Measurements from ENCODE around the gene RAPSN. TPM values are rescaled to one million over a fixed set of nuclear protein-coding genes. Genes with fewer than 3 reads are reported as not detected.

RAPSN gene
- total and polyA plus RNA-seq, 2 donors (not counting 3 experiments of a cell fraction or from before 2014, with no cell fraction given): 0.18 to 1.6 TPM

GRCh38 chr11:47466701-47467250 lies 17.8 kb upstream of the RAPSN start:
- peak overlapping the region; percentile 60 for H3K4me2 ChIP-seq (ENCODE audit: insufficient read depth, low read length)
- CTCF ChIA-PET: interaction anchor here (0.7 to 2.5 kb wide), 15 partner anchors 8 to 250 kb away, joined by 3 to 8 read pairs (median 4); partner anchors contain the start of genes CELF1 and PSMC3
- peaks cover 37% of the 10 kb centered on the region for H3K4me1 ChIP-seq (ENCODE audit: control insufficient read depth, extremely low read depth, insufficient read depth, low read length)
- peaks cover 10 to 19% of the 10 kb centered on the region in 2 experiments for H3K36me3 ChIP-seq (ENCODE audit: control insufficient read depth in 2 of 2, extremely low read depth in 1 of 2, insufficient read depth in 2 of 2, low read length in 2 of 2)
- peak overlapping the region; percentile 25 for H3K9ac ChIP-seq (replicated peaks; ENCODE audit: extremely low read depth, insufficient read depth, low read length)
- POLR2A ChIA-PET: interaction anchor here (0.7 to 1.4 kb wide), 3 partner anchors 42 to 125 kb away, joined by 3 to 6 read pairs (median 4); partner anchors contain the start of gene CELF1
- dilution Hi-C loops (cut with MboI; ENCODE audit: extremely low pct_ligation_motif_present, low sequenced_read_pairs) (no loop called here), intact Hi-C loops (cut with micrococcal nuclease) (loop anchor here (1.0 kb wide), 1 partner anchor 87 kb away; the partner anchor contains the start of gene CELF1)
- H3K9me1 ChIP-seq (replicated peaks; ENCODE audit: control insufficient read depth, extremely low read depth, insufficient read depth, low read length): no peaks in the 10 kb centered on the region
- no peaks in the 10 kb centered on the region for H4K20me1 ChIP-seq (replicated peaks; ENCODE audit: control insufficient read depth, extremely low read depth, insufficient read depth, low read length)
- TSS peak; percentile 0 for BruUV-seq (replicated peaks)
- peak overlapping the region in 1 of 3 experiments; percentile 10 for H3K4me3 ChIP-seq (replicated peaks in 1 of 3; ENCODE audit: insufficient read depth in 1 of 3, low read depth in 1 of 3, low read length in 3 of 3)
- FAIRE-seq: no peak
- peak; percentile 80 for DNase-seq (ENCODE audit: low read depth, low spot score)
- no peak overlapping the region for H2AFZ ChIP-seq (ENCODE audit: low read depth, low read length)
- H3K9me3 ChIP-seq (replicated peaks; ENCODE audit: control insufficient read depth, insufficient read depth, low read length): no peaks in the 10 kb centered on the region
- peaks cover 26% of the 10 kb centered on the region for H3K79me2 ChIP-seq (ENCODE audit: control insufficient read depth, insufficient read depth, low read length)
- TF ChIP-seq POLR2AphosphoS5 (IDR thresholded peaks at IDR 0.05; ENCODE audit: insufficient read depth, low read depth, low read length): peak; percentile 25
- TF ChIP-seq MYC (IDR thresholded peaks at IDR 0.05; ENCODE audit: low read depth, low read length): no peak
- H3K27me3 ChIP-seq (ENCODE audit: control insufficient read depth in 2 of 2, insufficient read depth in 2 of 2, low read length in 2 of 2): no peaks in the 10 kb centered on the region
- peak overlapping the region; percentile 36 for H3K27ac ChIP-seq (ENCODE audit: insufficient read depth, low read depth, low read length)

GRCh38 chr11:47466201-47466600 lies 17.3 kb upstream of the RAPSN start:
- H3K27ac ChIP-seq (ENCODE audit: insufficient read depth, low read depth, low read length): peak overlapping the region; percentile 36
- no peaks in the 10 kb centered on the region for H3K9me3 ChIP-seq (replicated peaks; ENCODE audit: control insufficient read depth, insufficient read depth, low read length)
- H3K4me1 ChIP-seq (ENCODE audit: control insufficient read depth, extremely low read depth, insufficient read depth, low read length): peaks cover 39% of the 10 kb centered on the region
- peaks cover 26% of the 10 kb centered on the region for H3K79me2 ChIP-seq (ENCODE audit: control insufficient read depth, insufficient read depth, low read length)
- H4K20me1 ChIP-seq (replicated peaks; ENCODE audit: control insufficient read depth, extremely low read depth, insufficient read depth, low read length): no peaks in the 10 kb centered on the region
- H3K4me2 ChIP-seq (ENCODE audit: insufficient read depth, low read length): peak overlapping the region; percentile 60
- FAIRE-seq (peak; percentile 72), DNase-seq (ENCODE audit: low read depth, low spot score) (peak; percentile 69)
- ChIA-PET CTCF (interaction anchor here (0.7 to 2.5 kb wide), 15 partner anchors 9 to 251 kb away, joined by 3 to 8 read pairs (median 4); partner anchors contain the start of genes CELF1 and PSMC3), POLR2A (interaction anchor here (0.6 to 1.4 kb wide), 4 partner anchors 42 to 126 kb away, joined by 3 to 10 read pairs (median 5); partner anchors contain the start of gene CELF1)
- no peak for TF ChIP-seq CTCF (IDR thresholded peaks at IDR 0.05; ENCODE audit: extremely low read depth in 1 of 2, insufficient read depth in 1 of 2, low read depth in 1 of 2, low read length in 2 of 2)
- peak; percentile 27 for TF ChIP-seq FOS (IDR thresholded peaks at IDR 0.05; ENCODE audit: borderline replicate concordance, insufficient read depth, low read length)
- no peaks in the 10 kb centered on the region for H3K27me3 ChIP-seq (ENCODE audit: control insufficient read depth in 2 of 2, insufficient read depth in 2 of 2, low read length in 2 of 2)
- no peaks in the 10 kb centered on the region for H3K9me1 ChIP-seq (replicated peaks; ENCODE audit: control insufficient read depth, extremely low read depth, insufficient read depth, low read length)
- no TSS peak for BruUV-seq (replicated peaks)
- intact Hi-C loops (cut with micrococcal nuclease) (loop anchor here (1.0 kb wide), 1 partner anchor 87 kb away; the partner anchor contains the start of gene CELF1), dilution Hi-C loops (cut with MboI; ENCODE audit: extremely low pct_ligation_motif_present, low sequenced_read_pairs) (no loop called here)
- peak overlapping the region; percentile 25 for H3K9ac ChIP-seq (replicated peaks; ENCODE audit: extremely low read depth, insufficient read depth, low read length)
- peak overlapping the region in 1 of 3 experiments; percentile 10 for H3K4me3 ChIP-seq (replicated peaks in 1 of 3; ENCODE audit: insufficient read depth in 1 of 3, low read depth in 1 of 3, low read length in 3 of 3)
- H2AFZ ChIP-seq (ENCODE audit: low read depth, low read length): no peak overlapping the region
- peaks cover 6 to 14% of the 10 kb centered on the region in 2 experiments for H3K36me3 ChIP-seq (ENCODE audit: control insufficient read depth in 2 of 2, extremely low read depth in 1 of 2, insufficient read depth in 2 of 2, low read length in 2 of 2)

Data from endothelial cell of umbilical vein (primary cell).